HEK293 (cell line): ENCODE results near the gene HAUS5.

ENCODE experiments used
- BCL6B ChIP-seq: fragments of 450-650 bp; formaldehyde crosslinking; IDR thresholded peaks from 2 replicates; pipeline ENCODE4 v1.5.1; 2017; ENCODE audit warnings: missing biosample characterization, missing genetic modification characterization
- GLI4 ChIP-seq: fragments of 450-650 bp; formaldehyde crosslinking; IDR thresholded peaks from 2 replicates; pipeline ENCODE4 v1.5.1; 2016; ENCODE audit warnings: missing biosample characterization, missing genetic modification characterization
- HOXA7 ChIP-seq: sonication (generic); formaldehyde crosslinking; IDR thresholded peaks from 2 replicates; pipeline ENCODE4 v1.8.1; 2022; ENCODE audit warnings: missing genetic modification reagents, borderline replicate concordance
- HOXD13 ChIP-seq: sonication (generic); formaldehyde crosslinking; IDR thresholded peaks from 2 replicates; pipeline ENCODE4 v1.8.0; 2022; ENCODE audit warnings: missing genetic modification reagents, borderline replicate concordance
- OSR2 ChIP-seq: fragments of 450-650 bp; formaldehyde crosslinking; IDR thresholded peaks from 2 replicates; pipeline ENCODE4 v1.5.1; 2016; ENCODE audit warnings: missing biosample characterization, missing genetic modification characterization
- YY2 ChIP-seq: fragments of 450-650 bp; formaldehyde crosslinking; IDR thresholded peaks from 2 replicates; pipeline ENCODE4 v1.5.1; 2016; ENCODE audit warnings: missing biosample characterization, missing genetic modification characterization
- ZBTB10 ChIP-seq: fragments of 450-650 bp; formaldehyde crosslinking; IDR thresholded peaks from 2 replicates; pipeline ENCODE4 v1.5.1; 2016; ENCODE audit warnings: missing biosample characterization, missing genetic modification characterization
- ZBTB11 ChIP-seq: fragments of 450-650 bp; formaldehyde crosslinking; conservative IDR thresholded peaks from 2 replicates; pipeline ENCODE4 v1.5.1; 2016; ENCODE audit warnings: low read depth, missing biosample characterization, missing genetic modification characterization
- ZBTB17 ChIP-seq: fragments of 450-650 bp; formaldehyde crosslinking; IDR thresholded peaks from 2 replicates; pipeline ENCODE4 v1.5.1; 2016; ENCODE audit warnings: missing biosample characterization, missing genetic modification characterization
- ZBTB6 ChIP-seq: fragments of 450-650 bp; formaldehyde crosslinking; IDR thresholded peaks from 2 replicates; pipeline ENCODE4 v1.5.1; 2017; ENCODE audit warnings: missing biosample characterization, missing genetic modification characterization
- ZFP69B ChIP-seq: fragments of 450-650 bp; formaldehyde crosslinking; IDR thresholded peaks from 2 replicates; pipeline ENCODE4 v1.5.1; 2016; ENCODE audit warnings: missing biosample characterization, missing genetic modification characterization
- ZNF140 ChIP-seq: fragments of 450-650 bp; formaldehyde crosslinking; IDR thresholded peaks from 2 replicates; pipeline ENCODE4 v1.5.1; 2016; ENCODE audit warnings: missing biosample characterization, missing genetic modification characterization
- ZNF175 ChIP-seq: fragments of 450-650 bp; formaldehyde crosslinking; IDR thresholded peaks from 2 replicates; pipeline ENCODE4 v1.5.1; 2016; ENCODE audit warnings: missing biosample characterization, missing genetic modification characterization
- ZNF19 ChIP-seq: fragments of 450-650 bp; formaldehyde crosslinking; IDR thresholded peaks from 2 replicates; pipeline ENCODE4; 2016; ENCODE audit warnings: missing biosample characterization, missing genetic modification characterization, low read depth
- ZNF2 ChIP-seq: fragments of 450-650 bp; formaldehyde crosslinking; IDR thresholded peaks from 2 replicates; pipeline ENCODE4 v1.5.1; 2016; ENCODE audit warnings: missing biosample characterization, missing genetic modification characterization
- ZNF202 ChIP-seq: fragments of 450-650 bp; formaldehyde crosslinking; IDR thresholded peaks from 2 replicates; pipeline ENCODE4 v1.5.1; 2016; ENCODE audit warnings: missing biosample characterization, missing genetic modification characterization, borderline replicate concordance
- ZNF24 ChIP-seq: fragments of 450-650 bp; formaldehyde crosslinking; IDR thresholded peaks from 2 replicates; pipeline ENCODE4 v1.5.1; 2016; ENCODE audit warnings: missing biosample characterization, missing genetic modification characterization
- ZNF280D ChIP-seq: fragments of 450-650 bp; formaldehyde crosslinking; IDR thresholded peaks from 2 replicates; pipeline ENCODE4 v1.5.1; 2016; ENCODE audit warnings: missing biosample characterization, missing genetic modification characterization
- ZNF341 ChIP-seq: fragments of 450-650 bp; formaldehyde crosslinking; IDR thresholded peaks from 2 replicates; pipeline ENCODE4; 2016; ENCODE audit warnings: low read depth, missing biosample characterization, missing genetic modification characterization
- ZNF426 ChIP-seq: fragments of 450-650 bp; formaldehyde crosslinking; IDR thresholded peaks from 2 replicates; pipeline ENCODE4 v1.5.1; 2017; ENCODE audit warnings: missing biosample characterization, missing genetic modification characterization, mild to moderate bottlenecking, inconsistent platforms, moderate library complexity
- ZNF548 ChIP-seq: fragments of 450-650 bp; formaldehyde crosslinking; IDR thresholded peaks from 2 replicates; pipeline ENCODE4 v1.5.1; 2016; ENCODE audit warnings: missing biosample characterization, missing genetic modification characterization
- ZNF549 ChIP-seq: fragments of 450-650 bp; IDR thresholded peaks from 2 replicates; pipeline ENCODE4 v1.5.1; 2018; ENCODE audit warnings: missing biosample characterization, missing genetic modification characterization, mild to moderate bottlenecking, inconsistent platforms, moderate library complexity
- ZNF585B ChIP-seq: fragments of 450-650 bp; formaldehyde crosslinking; IDR thresholded peaks from 2 replicates; pipeline ENCODE4 v1.5.1; 2016; ENCODE audit warnings: missing biosample characterization, missing genetic modification characterization
- ZNF610 ChIP-seq: fragments of 450-650 bp; formaldehyde crosslinking; IDR thresholded peaks from 2 replicates; pipeline ENCODE4 v1.5.1; 2016; ENCODE audit warnings: missing biosample characterization, missing genetic modification characterization, borderline replicate concordance
- ZSCAN5A ChIP-seq: fragments of 450-650 bp; formaldehyde crosslinking; IDR thresholded peaks from 2 replicates; pipeline ENCODE4 v1.5.1; 2016; ENCODE audit warnings: missing biosample characterization, missing genetic modification characterization

HAUS5 gene

GRCh38 chr19:35612559-35613321 is at the start of gene HAUS5 (continued):
- TF ChIP-seq ZNF280D (tag by site-specific recombination): peak; percentile 74
- no peak for TF ChIP-seq ZNF548 (tag by site-specific recombination)
- TF ChIP-seq ZNF426 (tag by site-specific recombination): no peak
- TF ChIP-seq ZNF19 (tag by site-specific recombination): no peak
- TF ChIP-seq ZBTB17 (tag by site-specific recombination): peak; percentile 91
- TF ChIP-seq HOXA7 (CRISPR knock-in tag): no peak
- TF ChIP-seq ZNF202 (tag by site-specific recombination): no peak
- TF ChIP-seq ZNF24 (tag by site-specific recombination): peak; percentile 97
- TF ChIP-seq ZBTB10 (tag by site-specific recombination): peak; percentile 100
- no peak for TF ChIP-seq HOXD13 (CRISPR knock-in tag)
- no peak for TF ChIP-seq ZNF549 (tag by site-specific recombination)
- TF ChIP-seq BCL6B (tag by site-specific recombination): no peak
- no peak for TF ChIP-seq ZNF140
- TF ChIP-seq GLI4 (tag by site-specific recombination): no peak
- TF ChIP-seq ZNF610 (tag by site-specific recombination): peak; percentile 78
- no peak for TF ChIP-seq ZNF175 (tag by site-specific recombination)
- TF ChIP-seq ZBTB6 (tag by site-specific recombination): peak; percentile 94
- TF ChIP-seq ZNF2 (tag by site-specific recombination): peak; percentile 90; the same call in 1 of the 2 replicates
- TF ChIP-seq ZNF585B (tag by site-specific recombination): no peak
- TF ChIP-seq YY2 (tag by site-specific recombination): peak; percentile 87
- TF ChIP-seq ZNF341 (tag by site-specific recombination): peak; percentile 97
- TF ChIP-seq ZBTB11 (tag by site-specific recombination): peak; percentile 54
- no peak; the same call in 1 of the 2 replicates for TF ChIP-seq ZSCAN5A
- TF ChIP-seq ZFP69B (tag by site-specific recombination): peak; percentile 82
- TF ChIP-seq OSR2 (tag by site-specific recombination): no peak
